ENCODE data around the gene DNHD1. TPM values are rescaled to one million over a fixed set of nuclear protein-coding genes. Genes with fewer than 3 reads are reported as not detected.

The DNHD1 gene
- total and polyA plus RNA-seq, 2 of the 13 experiments (the other 11 are each of a cell fraction or from before 2014, with no cell fraction given) = 2.7 to 9.3 TPM

DNA sequence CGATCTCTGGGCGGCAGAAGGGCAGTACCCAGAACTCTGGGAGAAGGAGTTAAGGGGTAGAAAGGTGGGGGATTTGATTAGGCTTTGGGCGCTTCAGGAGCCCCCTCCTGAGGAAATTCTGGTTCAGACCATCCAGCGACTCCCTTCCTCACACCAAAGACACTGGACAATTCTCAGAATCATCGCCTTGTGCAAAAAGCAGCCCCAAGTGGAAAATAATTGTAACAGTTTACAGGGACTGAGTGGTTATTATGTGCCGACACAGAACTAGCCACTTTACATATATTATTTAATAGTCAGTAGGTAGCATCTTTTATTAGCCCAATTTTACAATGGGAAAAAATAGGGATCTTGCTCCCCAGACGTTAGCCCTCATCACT, 22.7 kb upstream of the DNHD1 start:
- Histone ChIP-seq H2AFZ (ENCODE audit: low read length) (no peak overlapping the region), H3K4me3 (replicated peaks in 1 of 3; ENCODE audit: insufficient read depth in 1 of 3, low read depth in 2 of 3, low read length in 3 of 3) (peak overlapping the region; percentile 43 to 78 (median 72)), H3K36me3 (replicated peaks in 1 of 2; ENCODE audit: control insufficient read depth in 1 of 2, insufficient read depth in 2 of 2, low read length in 2 of 2) (peaks cover 9 to 25% of the 10 kb centered on the region in 2 experiments), H3K4me2 (ENCODE audit: low read depth, low read length) (peak overlapping the region; percentile 90), H3K27ac (ENCODE audit: extremely low read length, insufficient read depth, low read length) (peak overlapping the region; percentile 44), H3K27me3 (ENCODE audit: control insufficient read depth in 1 of 2, insufficient read depth in 2 of 2, low read length in 2 of 2) (no peaks in the 10 kb centered on the region; a peak in 1 of 5 replicates), H3K9me3 (ENCODE audit: low read length) (no peaks in the 10 kb centered on the region), H4K20me1 (ENCODE audit: insufficient read depth, low read length) (no peaks in the 10 kb centered on the region; the same call in 1 of the 2 replicates), H3K4me1 (ENCODE audit: insufficient read depth, low read length) (peaks cover 47% of the 10 kb centered on the region), H3K9ac (ENCODE audit: insufficient read depth, low read depth, low read length) (peak overlapping the region; percentile 60), H3K79me2 (ENCODE audit: insufficient read depth, low read length) (no peaks in the 10 kb centered on the region)
- ChIA-PET CTCF (ENCODE audit: low intra/inter-chr PET ratio, low total read pairs) (no interaction called here), POLR2A (interaction anchor here (1.7 to 3.3 kb wide), 3 partner anchors 15 to 35 kb away, joined by 4 to 13 read pairs (median 9); partner anchors contain the start of gene HPX)
- intact Hi-C loops (cut with micrococcal nuclease; ENCODE audit: unreplicated experiment) = no loop called here
- FAIRE-seq (no peak), DNase-seq (ENCODE audit: low spot score) (no peak), ATAC-seq (no peak)
- 55% methylated on average over 6 of the region's 7 CpGs for WGBS (ENCODE audit: low lambda C conversion rate)
- in situ Hi-C loops (cut with HindIII; ENCODE audit: extremely low pct_ligation_motif_present, low pct_unique_long_range_greater_than_20kb) = no loop called here
- no peak for TF ChIP-seq ZFP36L2 (CRISPR knock-in tag; IDR thresholded peaks at IDR 0.05)
- no peak for TF ChIP-seq ZNF326 (CRISPR knock-in tag; IDR thresholded peaks at IDR 0.05; ENCODE audit: borderline replicate concordance)
- TF ChIP-seq UBTF (CRISPR knock-in tag; IDR thresholded peaks at IDR 0.05) = 0 out of 2 replicates have a peak, but pooled peaks have one; percentile 5
- TF ChIP-seq, protein P1, sequence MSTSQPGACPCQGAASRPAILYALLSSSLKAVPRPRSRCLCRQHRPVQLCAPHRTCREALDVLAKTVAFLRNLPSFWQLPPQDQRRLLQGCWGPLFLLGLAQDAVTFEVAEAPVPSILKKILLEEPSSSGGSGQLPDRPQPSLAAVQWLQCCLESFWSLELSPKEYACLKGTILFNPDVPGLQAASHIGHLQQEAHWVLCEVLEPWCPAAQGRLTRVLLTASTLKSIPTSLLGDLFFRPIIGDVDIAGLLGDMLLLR (CRISPR knock-in tag; IDR thresholded peaks at IDR 0.05) = no peak
- TF ChIP-seq DNMT1 (CRISPR knock-in tag; IDR thresholded peaks at IDR 0.05) = no peak
- no TSS peak for BruUV-seq (replicated peaks)

Data from HepG2 (cell line).